ENCODE measurements around the gene MYLK4.

MYLK4 gene

GRCh38 chr6:2639896-2640295 lies 110.8 kb downstream of the MYLK4 start:
- Histone ChIP-seq H3K4me3 (no peak overlapping the region), H3K27ac (no peak overlapping the region), H3K9ac (no peak overlapping the region), H4K20me1 (no peaks in the 10 kb centered on the region), H3K4me2 (peak overlapping the region; percentile 74; the same call in 1 of the 2 replicates), H3K36me3 (no peaks in the 10 kb centered on the region), H3K9me3 (no peaks in the 10 kb centered on the region), H3K4me1 (peaks cover 27% of the 10 kb centered on the region), H3K27me3 (no peaks in the 10 kb centered on the region)
- TF ChIP-seq Cebpa-rat (IDR thresholded peaks at IDR 0.05): no peak

- no peaks in the 10 kb centered on the region for H3K36me3 ChIP-seq
- no peak overlapping the region for H3K27ac ChIP-seq
- no peaks in the 10 kb centered on the region for H3K27me3 ChIP-seq
- no peak overlapping the region for H3K4me3 ChIP-seq
- H3K9ac ChIP-seq: no peak overlapping the region
- no peak overlapping the region for H3K4me2 ChIP-seq
- TF ChIP-seq Cebpa-rat (IDR thresholded peaks at IDR 0.05): no peak
- no peaks in the 10 kb centered on the region for H3K9me3 ChIP-seq
- H3K4me1 ChIP-seq: peaks cover 33% of the 10 kb centered on the region
- H4K20me1 ChIP-seq: no peaks in the 10 kb centered on the region
Observed at GRCh38 chr6:2639167-2639566, 111.6 kb downstream of the MYLK4 start.

GRCh38 chr6:2636672-2637071 lies 114.0 kb downstream of the MYLK4 start:
- H3K27ac ChIP-seq: no peak overlapping the region
- H3K9ac ChIP-seq: no peak overlapping the region
- no peaks in the 10 kb centered on the region for H3K36me3 ChIP-seq
- TF ChIP-seq Cebpa-rat (IDR thresholded peaks at IDR 0.05): no peak
- H3K9me3 ChIP-seq: no peaks in the 10 kb centered on the region
- no peak overlapping the region for H3K4me2 ChIP-seq
- H3K27me3 ChIP-seq: no peaks in the 10 kb centered on the region
- H3K4me3 ChIP-seq: no peak overlapping the region
- H4K20me1 ChIP-seq: no peaks in the 10 kb centered on the region
- H3K4me1 ChIP-seq: peaks cover 38% of the 10 kb centered on the region

- H3K27ac ChIP-seq: no peak overlapping the region
- H3K9ac ChIP-seq: no peak overlapping the region
- H4K20me1 ChIP-seq: no peaks in the 10 kb centered on the region
- H3K4me2 ChIP-seq: no peak overlapping the region
- peaks cover 30% of the 10 kb centered on the region for H3K4me1 ChIP-seq
- no peak for TF ChIP-seq Cebpa-rat (IDR thresholded peaks at IDR 0.05)
- no peaks in the 10 kb centered on the region for H3K9me3 ChIP-seq
- no peaks in the 10 kb centered on the region for H3K27me3 ChIP-seq
- H3K4me3 ChIP-seq: no peak overlapping the region
- H3K36me3 ChIP-seq: no peaks in the 10 kb centered on the region
Observed at GRCh38 chr6:2635911-2636310, 114.8 kb downstream of the MYLK4 start.

GRCh38 chr6:2634139-2634964 lies 116.4 kb downstream of the MYLK4 start:
- Histone ChIP-seq H3K4me2 (peak overlapping the region; percentile 82), H3K27me3 (no peaks in the 10 kb centered on the region), H3K4me3 (peak overlapping the region; percentile 62), H3K36me3 (no peaks in the 10 kb centered on the region), H3K9ac (peak overlapping the region; percentile 44; the same call in 1 of the 2 replicates), H3K9me3 (no peaks in the 10 kb centered on the region), H3K4me1 (peaks cover 20% of the 10 kb centered on the region), H4K20me1 (no peaks in the 10 kb centered on the region), H3K27ac (peak overlapping the region; percentile 71)
- TF ChIP-seq Cebpa-rat (IDR thresholded peaks at IDR 0.05): no peak

GRCh38 chr6:2633736-2634135 lies 117.0 kb downstream of the MYLK4 start:
- Histone ChIP-seq H3K9ac (peak overlapping the region; percentile 44; the same call in 1 of the 2 replicates), H3K27me3 (no peaks in the 10 kb centered on the region), H3K27ac (peak overlapping the region; percentile 71), H3K4me1 (peaks cover 22% of the 10 kb centered on the region), H3K4me3 (peak overlapping the region; percentile 62), H4K20me1 (no peaks in the 10 kb centered on the region), H3K4me2 (peak overlapping the region; percentile 82), H3K36me3 (no peaks in the 10 kb centered on the region), H3K9me3 (no peaks in the 10 kb centered on the region)
- TF ChIP-seq Cebpa-rat (IDR thresholded peaks at IDR 0.05): no peak

- Histone ChIP-seq H3K4me3 (no peak overlapping the region), H3K27ac (no peak overlapping the region), H3K36me3 (no peaks in the 10 kb centered on the region), H3K4me1 (peaks cover 22% of the 10 kb centered on the region), H3K4me2 (no peak overlapping the region), H3K9me3 (no peaks in the 10 kb centered on the region), H3K27me3 (no peaks in the 10 kb centered on the region), H3K9ac (no peak overlapping the region), H4K20me1 (no peaks in the 10 kb centered on the region)
- TF ChIP-seq Cebpa-rat (IDR thresholded peaks at IDR 0.05): no peak
Observed at GRCh38 chr6:2632976-2633584, 117.6 kb downstream of the MYLK4 start.

- Histone ChIP-seq H4K20me1 (no peaks in the 10 kb centered on the region), H3K9me3 (no peaks in the 10 kb centered on the region), H3K4me1 (peaks cover 22% of the 10 kb centered on the region), H3K27me3 (no peaks in the 10 kb centered on the region), H3K36me3 (no peaks in the 10 kb centered on the region), H3K4me3 (no peak overlapping the region), H3K9ac (no peak overlapping the region), H3K27ac (no peak overlapping the region), H3K4me2 (no peak overlapping the region)
- no peak for TF ChIP-seq Cebpa-rat (IDR thresholded peaks at IDR 0.05)
Observed at GRCh38 chr6:2632368-2632767, 118.4 kb downstream of the MYLK4 start.

- Histone ChIP-seq H3K4me3 (no peak overlapping the region), H3K27ac (no peak overlapping the region), H3K9me3 (no peaks in the 10 kb centered on the region), H3K36me3 (no peaks in the 10 kb centered on the region), H3K4me2 (no peak overlapping the region), H3K4me1 (peaks cover 22% of the 10 kb centered on the region), H4K20me1 (no peaks in the 10 kb centered on the region), H3K27me3 (no peaks in the 10 kb centered on the region), H3K9ac (no peak overlapping the region)
- no peak for TF ChIP-seq Cebpa-rat (IDR thresholded peaks at IDR 0.05)
Observed at GRCh38 chr6:2630891-2631571, 119.7 kb downstream of the MYLK4 start.

GRCh38 chr6:2630359-2630758 lies 120.4 kb downstream of the MYLK4 start:
- H3K27me3 ChIP-seq: no peaks in the 10 kb centered on the region
- no peak overlapping the region for H3K9ac ChIP-seq

More at GRCh38 chr6:2630359-2630758, 120.4 kb downstream of the MYLK4 start:
- Histone ChIP-seq H3K4me3 (no peak overlapping the region), H4K20me1 (no peaks in the 10 kb centered on the region), H3K4me1 (peaks cover 21% of the 10 kb centered on the region), H3K27ac (no peak overlapping the region), H3K36me3 (no peaks in the 10 kb centered on the region), H3K4me2 (no peak overlapping the region), H3K9me3 (no peaks in the 10 kb centered on the region)
- TF ChIP-seq Cebpa-rat (IDR thresholded peaks at IDR 0.05): no peak
